Fibroblast of pulmonary artery (primary cell): ENCODE measurements around the gene SORL1-AS1.

Experiments used
- DNase-seq: peaks from one replicate; pipeline ENCODE4 v3.0.0-alpha.2; 2010; ENCODE audit warnings: low read depth
- H3K4me3 ChIP-seq: replicated peaks from 2 replicates; pipeline ENCODE4 v1.5.1; 2011; ENCODE audit warnings: low read depth, mild to moderate bottlenecking, control low read depth, low read length, moderate library complexity
- CTCF ChIP-seq: IDR thresholded peaks from 2 replicates; pipeline ENCODE4 v1.5.1; 2011; ENCODE audit warnings: mild to moderate bottlenecking, control low read depth, low read length, inconsistent platforms; ENCODE audit errors: missing control alignments

SORL1-AS1 gene

GRCh38 chr11:121489823-121490222 is 37.1 kb upstream of the SORL1-AS1 start:
- DNase-seq = no peak
- TF ChIP-seq CTCF = no peak
- H3K4me3 ChIP-seq = no peak overlapping the region

GRCh38 chr11:121488641-121489040 is 35.9 kb upstream of the SORL1-AS1 start:
- no peak for TF ChIP-seq CTCF
- no peak overlapping the region for H3K4me3 ChIP-seq
- DNase-seq = no peak

GRCh38 chr11:121488170-121488569 is 35.4 kb upstream of the SORL1-AS1 start:
- TF ChIP-seq CTCF = no peak
- no peak overlapping the region for H3K4me3 ChIP-seq
- DNase-seq = no peak

GRCh38 chr11:121487191-121487590 is 34.4 kb upstream of the SORL1-AS1 start:
- TF ChIP-seq CTCF = no peak
- H3K4me3 ChIP-seq = no peak overlapping the region

GRCh38 chr11:121486054-121486453 is 33.3 kb upstream of the SORL1-AS1 start:
- no peak overlapping the region for H3K4me3 ChIP-seq
- no peak for DNase-seq

More at GRCh38 chr11:121487191-121487590, 34.4 kb upstream of the SORL1-AS1 start:
- no peak for DNase-seq

GRCh38 chr11:121485216-121485615 is 32.4 kb upstream of the SORL1-AS1 start:
- H3K4me3 ChIP-seq = no peak overlapping the region
- no peak for TF ChIP-seq CTCF
- DNase-seq = no peak

More at GRCh38 chr11:121486054-121486453, 33.3 kb upstream of the SORL1-AS1 start:
- TF ChIP-seq CTCF = no peak

GRCh38 chr11:121483805-121484480 is 31.2 kb upstream of the SORL1-AS1 start:
- H3K4me3 ChIP-seq = no peak overlapping the region
- no peak for TF ChIP-seq CTCF
- DNase-seq = no peak
